Loucy (cell line): Measurements from ENCODE around the gene CUX1.

Experiments
- H2AFZ ChIP-seq: fragments of 200-600 bp; sonication (generic); 2 replicates; pipeline ENCODE4 v1.6.0; 2016; ENCODE audit warnings: antibody characterized with exemption, mild to moderate bottlenecking, low read length, moderate library complexity
- H3F3A ChIP-seq: fragments of 200-600 bp; 2 replicates; pipeline ENCODE4 v1.6.0; 2016; ENCODE audit warnings: antibody characterized with exemption, low read depth, mild to moderate bottlenecking
- H3K27me3 ChIP-seq: fragments of 200-600 bp; sonication (generic); 2 replicates; pipeline ENCODE4 v1.6.1; 2014; ENCODE audit warnings: low read length, mild to moderate bottlenecking; ENCODE audit not compliant: insufficient read depth, poor library complexity, severe bottlenecking
- H3K36me3 ChIP-seq: fragments of 200-600 bp; sonication (generic); 2 replicates; pipeline ENCODE4 v1.6.1; 2016; ENCODE audit warnings: low read length; ENCODE audit not compliant: insufficient read depth
- H3K4me1 ChIP-seq: fragments of 200-600 bp; sonication (generic); 2 replicates; pipeline ENCODE4 v1.5.1; 2014; ENCODE audit warnings: low read length, mild to moderate bottlenecking; ENCODE audit not compliant: insufficient read depth, poor library complexity, severe bottlenecking
- H3K4me2 ChIP-seq: fragments of 200-600 bp; sonication (generic); 2 replicates; pipeline ENCODE4 v1.6.0; 2014; ENCODE audit warnings: antibody characterized with exemption, low read length, low read depth, mild to moderate bottlenecking; ENCODE audit not compliant: poor library complexity, severe bottlenecking
- H3K4me3 ChIP-seq: fragments of 200-600 bp; sonication (generic); 2 replicates; pipeline ENCODE4 v1.5.1; 2014; ENCODE audit warnings: low read length, mild to moderate bottlenecking, mixed read lengths; ENCODE audit not compliant: poor library complexity, severe bottlenecking
- H3K79me2 ChIP-seq: fragments of 200-600 bp; sonication (generic); 2 replicates; pipeline ENCODE4 v1.6.1; 2014; ENCODE audit warnings: low read length; ENCODE audit not compliant: insufficient read depth
- H3K9ac ChIP-seq: fragments of 200-600 bp; sonication (generic); 2 replicates; pipeline ENCODE4 v1.6.0; 2014; ENCODE audit warnings: mild to moderate bottlenecking, low read depth, low read length, moderate library complexity; ENCODE audit not compliant: poor library complexity, severe bottlenecking
- H3K9me2 ChIP-seq: fragments of 200-600 bp; sonication (generic); replicated peaks from 2 replicates; pipeline ENCODE4 v1.6.1; 2016; ENCODE audit warnings: low read depth, low read length, mixed read lengths
- H3K9me3 ChIP-seq: fragments of 200-600 bp; sonication (generic); 2 replicates; pipeline ENCODE4 v1.6.1; 2014; ENCODE audit warnings: mild to moderate bottlenecking, antibody characterized with exemption, low read length, low read depth; ENCODE audit not compliant: insufficient read depth
- H4K20me1 ChIP-seq: fragments of 200-600 bp; sonication (generic); 2 replicates; pipeline ENCODE4 v1.6.0; 2014; ENCODE audit warnings: antibody characterized with exemption, low read length, mild to moderate bottlenecking; ENCODE audit not compliant: insufficient read depth, poor library complexity, severe bottlenecking
- CTCF ChIP-seq: fragments of 200-600 bp; sonication (generic); conservative IDR thresholded peaks from 2 replicates; pipeline ENCODE4 v1.5.1; 2014; ENCODE audit warnings: mild to moderate bottlenecking, antibody characterized with exemption, low read length
- EZH2phosphoT487 ChIP-seq: fragments of 200-600 bp; IDR thresholded peaks from 2 replicates; pipeline ENCODE4 v1.6.1; 2018; ENCODE audit warnings: antibody characterized with exemption, mild to moderate bottlenecking, moderate library complexity, borderline replicate concordance

Gene CUX1

DNA sequence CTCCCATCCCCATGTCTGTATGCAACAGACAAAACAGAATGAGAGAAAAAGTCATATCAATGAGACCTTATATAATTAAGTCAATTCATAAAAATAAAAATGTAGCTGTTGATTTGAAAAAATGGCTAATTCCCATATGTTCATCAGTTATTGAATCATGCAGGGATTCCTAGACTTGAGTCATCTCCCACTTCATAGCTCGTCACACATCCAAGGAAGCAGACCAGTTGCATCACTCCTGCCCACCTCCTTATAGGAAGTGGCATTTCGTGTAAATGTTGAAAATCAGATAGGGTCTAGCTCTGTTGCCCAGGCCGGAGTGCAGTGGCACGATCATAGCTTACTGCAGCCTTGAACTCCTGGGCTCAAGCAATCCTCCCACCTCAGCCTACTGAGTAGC, 413.2 kb downstream of the CUX1 start:
- Histone ChIP-seq H3K9me2 (no peaks in the 10 kb centered on the region), H3K27me3 (no peaks in the 10 kb centered on the region), H3K4me3 (no peak overlapping the region), H3K79me2 (no peaks in the 10 kb centered on the region), H3K9me3 (no peaks in the 10 kb centered on the region), H3K36me3 (peaks cover 55% of the 10 kb centered on the region; the same call in 1 of the 2 replicates), H4K20me1 (no peaks in the 10 kb centered on the region), H3K9ac (no peak overlapping the region), H3K4me2 (no peak overlapping the region), H2AFZ (no peak overlapping the region), H3K4me1 (no peaks in the 10 kb centered on the region), H3F3A (no peaks in the 10 kb centered on the region)
- no peak for TF ChIP-seq CTCF
- TF ChIP-seq EZH2phosphoT487, result no peak

DNA sequence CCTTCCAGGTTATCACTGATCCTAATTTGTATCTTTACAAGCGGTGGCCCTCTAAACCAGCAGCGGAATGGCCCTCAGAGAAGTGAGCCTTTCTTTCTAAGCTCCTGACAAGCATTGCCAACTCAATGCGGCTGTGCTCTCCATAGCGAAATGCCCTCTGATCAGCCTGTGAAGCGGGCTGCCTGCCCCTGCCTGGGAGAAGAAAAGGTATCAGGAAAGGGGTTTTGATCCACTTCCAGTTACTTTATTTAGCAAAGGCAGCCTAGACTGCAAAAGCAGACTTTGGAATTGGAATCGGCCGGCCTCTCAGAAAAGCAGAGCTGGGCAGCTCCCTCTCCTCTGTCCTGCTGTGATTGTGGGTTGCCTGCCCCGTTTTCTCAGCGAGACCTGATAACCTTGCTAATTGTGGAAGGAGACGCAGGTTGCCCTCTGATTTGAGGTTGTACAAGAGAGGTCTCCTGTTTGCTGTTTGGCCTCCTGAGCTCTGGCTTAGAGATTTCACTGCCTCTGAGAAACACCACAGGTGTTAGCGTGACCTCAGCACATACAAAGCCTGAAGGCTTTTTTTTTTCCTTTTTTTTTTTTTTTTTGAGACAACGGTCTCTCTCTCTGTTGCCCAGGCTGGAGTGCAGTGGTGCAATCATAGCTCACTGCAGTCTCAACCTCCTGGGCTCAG, 415.3 kb downstream of the CUX1 start:
- H3K4me1 ChIP-seq, result no peaks in the 10 kb centered on the region
- no peaks in the 10 kb centered on the region for H3K79me2 ChIP-seq
- H3K9ac ChIP-seq, result no peak overlapping the region
- no peaks in the 10 kb centered on the region for H3F3A ChIP-seq
- no peak overlapping the region for H2AFZ ChIP-seq
- TF ChIP-seq CTCF (no peak), EZH2phosphoT487 (no peak)
- H3K27me3 ChIP-seq, result no peaks in the 10 kb centered on the region
- no peaks in the 10 kb centered on the region for H3K9me2 ChIP-seq
- no peaks in the 10 kb centered on the region for H3K9me3 ChIP-seq
- H3K4me3 ChIP-seq, result no peak overlapping the region
- no peak overlapping the region for H3K4me2 ChIP-seq
- no peaks in the 10 kb centered on the region for H4K20me1 ChIP-seq
- peaks cover 60% of the 10 kb centered on the region; the same call in 1 of the 2 replicates for H3K36me3 ChIP-seq

- Histone ChIP-seq H3F3A (no peaks in the 10 kb centered on the region), H3K4me2 (no peak overlapping the region), H3K9me3 (no peaks in the 10 kb centered on the region), H3K79me2 (no peaks in the 10 kb centered on the region), H3K27me3 (no peaks in the 10 kb centered on the region), H3K9me2 (no peaks in the 10 kb centered on the region), H3K4me1 (no peaks in the 10 kb centered on the region), H2AFZ (no peak overlapping the region), H3K36me3 (peaks cover 53% of the 10 kb centered on the region; the same call in 1 of the 2 replicates), H3K4me3 (no peak overlapping the region), H3K9ac (no peak overlapping the region), H4K20me1 (no peaks in the 10 kb centered on the region)
- TF ChIP-seq EZH2phosphoT487 (no peak), CTCF (no peak)
Observed at GRCh38 chr7:102234131-102234530, 416.7 kb downstream of the CUX1 start.
